Hematopoietic multipotent progenitor cell treated with erythropoietin and hydrocortisone succinate and interleukin-3 and kit ligand, for 6 days (in vitro differentiated cells): Measurements from ENCODE around the gene TMEM117.
"Not testable (repeated sequence)": the region's sequence is repeated elsewhere in the genome, so short reads cannot be mapped to it uniquely, and the experiment has no call there.

Source experiments
- DNase-seq: peaks from one replicate; pipeline ENCODE4 v3.0.0-alpha.2; 2015

Gene TMEM117

DNA sequence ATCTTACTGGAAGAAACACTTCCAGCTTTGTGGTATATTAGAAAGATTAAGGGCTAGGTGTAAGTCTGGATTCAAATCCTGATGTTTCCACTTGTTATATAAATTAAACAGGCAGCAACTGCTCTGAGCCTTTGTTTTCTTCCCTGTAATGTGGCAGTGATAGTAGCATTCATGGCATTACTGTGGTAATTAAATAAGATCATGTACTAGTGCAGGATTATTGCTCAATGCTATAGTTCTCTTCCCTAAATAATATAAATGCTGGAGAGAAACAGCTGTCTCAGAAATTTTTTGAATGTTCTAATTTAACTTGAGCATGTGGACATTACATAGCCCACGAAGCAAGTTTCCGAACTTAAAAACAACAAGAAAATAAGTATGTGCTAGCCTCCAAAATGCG is 5.4 kb downstream of the TMEM117 start:
- DNase-seq, result no peak

DNA sequence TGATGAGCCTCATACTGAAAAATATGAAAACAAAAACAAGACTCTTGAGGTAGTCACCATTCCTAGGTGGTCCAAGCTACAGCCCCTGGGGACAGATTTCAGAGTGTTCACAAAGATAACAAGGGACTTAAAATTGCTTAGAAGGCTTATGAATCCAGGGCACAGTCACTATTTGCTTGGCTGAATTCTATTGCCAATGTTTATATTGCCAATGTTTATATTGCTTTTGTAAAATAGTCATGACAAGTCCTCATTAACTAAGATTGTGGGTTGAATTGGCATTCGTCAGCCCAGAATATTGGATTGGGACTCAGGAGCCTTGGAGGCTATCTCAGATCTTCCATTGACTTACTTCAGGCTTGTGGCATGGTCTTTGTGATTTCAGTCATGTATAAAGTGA is 6.4 kb downstream of the TMEM117 start:
- no peak for DNase-seq

DNA sequence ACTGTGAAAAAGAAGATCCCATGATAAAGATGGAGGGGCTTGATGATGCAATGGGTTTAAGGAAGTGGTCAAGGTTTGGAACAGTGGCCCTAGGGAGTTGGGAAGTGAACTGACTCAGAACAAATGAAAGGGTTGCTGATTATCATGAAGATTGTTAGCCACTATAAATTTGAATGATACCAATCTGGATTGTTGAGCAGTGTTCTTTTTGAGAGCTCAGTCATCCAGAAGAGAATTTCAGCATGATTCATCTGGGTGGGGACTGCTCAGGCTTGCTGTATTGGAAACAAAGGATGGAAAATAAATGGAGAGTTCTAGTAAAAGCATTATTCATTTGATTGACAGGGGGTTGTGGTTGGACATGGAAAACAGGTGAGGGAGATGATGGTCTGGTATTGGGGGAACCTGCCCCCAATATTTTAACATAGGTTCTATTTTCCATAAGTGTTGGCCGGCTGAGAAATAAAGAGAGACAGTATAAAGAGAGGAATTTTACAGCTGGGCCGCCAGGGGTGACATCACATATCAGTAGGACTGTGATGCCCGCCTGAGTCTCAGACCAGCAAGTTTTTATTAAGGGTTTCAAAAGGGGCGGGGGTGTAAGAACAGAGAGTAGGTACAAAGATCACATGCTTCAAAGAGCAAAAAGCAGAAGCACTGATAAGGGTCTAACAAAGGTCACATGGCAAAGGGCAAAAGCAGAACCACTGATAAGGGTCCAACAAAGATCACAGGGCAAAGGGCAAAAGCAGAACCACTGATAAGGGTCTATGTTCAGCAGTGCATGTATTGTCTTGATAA is 11.7 kb downstream of the TMEM117 start:
- peak; percentile 27 for DNase-seq

DNA sequence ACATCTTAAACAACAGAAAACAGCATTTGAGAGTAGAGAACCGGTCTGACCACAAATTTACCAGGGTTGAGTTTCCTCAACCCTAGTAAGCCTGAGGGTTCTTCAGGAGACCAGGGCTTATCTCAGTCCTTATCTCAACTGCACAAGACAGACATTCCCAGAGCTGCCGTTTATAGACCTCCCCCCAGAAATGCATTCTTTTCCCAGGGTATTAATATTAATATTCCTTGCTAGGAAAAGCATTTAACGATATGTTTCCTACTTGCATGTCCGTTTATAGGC is 12.3 kb downstream of the TMEM117 start:
- DNase-seq, result peak; percentile 27

DNA sequence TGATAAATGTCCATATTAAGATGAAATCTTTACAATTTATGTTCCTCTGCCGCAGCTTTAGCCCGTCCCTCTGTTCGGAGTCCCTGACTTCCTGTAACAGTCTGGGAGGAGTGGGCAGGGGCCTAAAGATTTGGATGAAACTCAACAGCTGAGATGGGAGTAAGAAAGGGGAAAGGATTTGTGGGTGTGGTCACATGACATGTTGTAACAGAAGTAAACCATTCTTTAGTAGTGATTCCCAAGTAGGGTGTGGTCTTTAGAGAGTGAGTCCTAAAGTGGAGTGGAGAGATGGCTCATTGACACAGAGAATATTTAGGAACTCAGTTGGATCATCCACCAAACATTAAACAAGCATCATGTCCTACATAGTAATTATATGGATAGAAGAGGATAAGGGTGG is 12.9 kb downstream of the TMEM117 start:
- DNase-seq, result no peak

DNA sequence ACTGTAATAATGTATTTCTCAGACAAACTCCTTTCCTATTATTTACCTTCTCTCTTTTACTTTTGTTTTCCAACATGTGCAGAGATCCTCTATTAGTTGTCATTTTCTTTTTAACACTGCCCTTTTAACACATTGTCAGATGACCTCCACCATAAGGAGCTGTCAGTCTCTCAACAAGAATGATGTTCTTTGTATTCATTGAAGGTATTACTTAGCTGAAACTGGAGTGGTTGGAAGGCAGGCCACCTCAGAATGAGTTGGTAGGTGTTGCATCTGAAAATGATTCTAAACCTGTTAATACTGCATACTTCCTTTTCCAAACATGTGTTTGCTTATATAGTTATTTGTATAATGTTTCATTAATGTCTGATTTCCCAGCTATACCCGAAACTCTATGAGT is 16.9 kb downstream of the TMEM117 start:
- DNase-seq, result no peak

DNA sequence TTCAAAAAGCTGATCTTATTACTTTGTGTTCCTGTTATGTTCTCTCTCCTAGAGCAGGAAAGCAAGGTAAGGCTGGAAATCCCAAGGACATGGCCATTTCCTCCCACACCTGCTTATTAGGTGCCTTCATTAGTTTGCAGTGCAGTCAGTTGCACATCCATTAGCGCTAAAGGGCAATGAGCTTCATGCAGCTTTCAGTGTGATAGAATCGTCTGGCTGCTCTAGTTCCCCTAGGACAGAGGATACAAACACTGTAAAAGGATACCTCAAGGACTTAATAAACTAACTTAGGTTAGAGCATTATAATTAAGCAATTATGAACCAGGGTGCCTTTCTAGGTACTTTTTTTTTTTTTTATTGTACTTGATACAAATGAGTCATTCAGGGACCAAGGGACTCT is 21.1 kb downstream of the TMEM117 start:
- no peak for DNase-seq

DNA sequence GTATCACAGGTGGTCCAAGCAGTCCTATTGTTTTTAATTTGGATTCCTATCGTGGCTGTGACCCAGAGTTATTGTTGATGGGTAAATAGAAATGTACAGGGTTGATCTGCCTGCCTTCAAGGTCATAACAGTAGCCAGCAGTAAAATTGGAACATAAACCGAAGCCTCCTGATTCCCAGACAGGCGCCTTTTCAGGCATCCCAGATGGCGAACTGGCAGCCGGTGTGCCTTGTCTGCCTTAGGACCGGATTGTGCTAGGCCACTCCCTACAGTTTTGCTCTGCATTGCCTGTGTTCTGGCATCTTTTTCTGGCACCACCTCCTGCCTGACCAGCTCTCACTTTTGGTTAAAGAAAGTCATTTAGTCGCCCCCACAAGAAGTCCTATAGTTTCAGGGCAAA is 22.2 kb downstream of the TMEM117 start:
- no peak for DNase-seq

DNA sequence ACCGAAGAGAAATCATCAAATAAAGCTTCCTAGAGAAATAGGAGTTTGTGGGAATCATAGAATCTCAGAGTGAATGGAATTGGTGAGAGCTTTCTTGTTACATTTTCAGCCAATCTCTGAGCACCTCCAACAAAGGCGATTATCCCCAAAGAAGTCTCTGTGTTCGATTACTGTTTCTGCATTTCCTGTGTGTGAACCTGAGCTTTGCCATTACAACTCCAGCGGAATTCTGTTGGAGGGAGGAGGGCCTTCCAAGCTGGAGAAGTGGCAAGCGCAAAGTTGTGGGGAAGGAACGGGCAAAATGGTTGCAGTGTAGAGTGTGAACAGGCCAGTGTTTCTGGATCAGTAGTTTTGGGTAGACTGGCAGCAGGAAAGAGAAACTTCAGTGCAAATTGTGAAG is 23.1 kb downstream of the TMEM117 start:
- no peak for DNase-seq

DNA sequence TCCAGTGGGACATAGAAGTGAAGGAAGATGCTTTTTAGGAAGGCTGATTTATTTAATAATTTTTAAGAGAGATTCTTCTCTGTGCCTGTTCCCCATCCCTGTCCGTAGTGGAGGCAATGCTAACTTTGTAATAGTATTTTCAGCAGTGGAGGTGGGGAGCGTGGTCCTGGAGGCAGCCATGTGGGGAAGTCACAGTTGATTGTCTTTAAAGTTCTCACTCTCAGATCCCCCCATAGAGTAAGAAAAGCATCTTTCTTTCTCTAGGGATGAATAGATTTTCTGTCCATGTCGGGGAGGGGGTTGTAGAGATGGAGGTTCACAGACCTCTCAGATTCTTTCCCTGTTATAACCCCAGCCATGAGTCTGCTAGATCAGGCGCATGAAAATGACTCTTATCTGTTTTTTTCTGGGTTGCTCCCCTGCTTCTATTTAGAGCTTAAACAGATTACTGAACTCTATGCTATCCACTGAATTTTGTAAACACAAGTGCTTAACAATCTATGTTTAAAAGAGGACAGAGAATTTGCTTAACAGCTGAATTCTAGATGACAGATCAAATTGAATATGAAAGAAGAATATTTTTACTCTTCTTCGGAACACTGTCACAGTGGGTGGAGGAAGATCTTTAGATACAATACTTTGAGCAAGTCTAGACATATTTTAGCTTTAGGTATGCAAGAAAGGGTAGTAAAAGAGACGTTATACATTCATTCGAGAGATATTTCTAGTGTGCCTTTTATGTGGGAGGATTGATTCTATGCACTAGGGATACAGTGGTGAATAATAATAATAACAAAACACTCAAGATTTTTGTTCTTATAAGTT is 25.3 kb downstream of the TMEM117 start:
- no peak for DNase-seq

DNA sequence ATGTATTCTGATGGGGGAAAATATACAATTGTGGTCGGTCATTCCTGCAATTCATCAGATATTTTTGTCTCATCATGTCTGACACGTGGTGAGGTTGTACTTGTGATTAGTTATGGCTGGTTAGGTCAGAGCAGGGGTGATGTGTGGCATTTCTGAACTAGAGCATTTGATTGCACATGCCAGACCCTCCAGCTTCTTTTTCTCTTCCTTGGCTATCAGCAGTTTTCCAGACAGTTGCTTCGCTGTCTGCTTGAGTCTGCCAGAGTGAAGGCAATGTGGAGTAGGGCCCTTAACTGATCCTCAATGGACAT is 25.9 kb downstream of the TMEM117 start:
- DNase-seq, result no peak

DNA sequence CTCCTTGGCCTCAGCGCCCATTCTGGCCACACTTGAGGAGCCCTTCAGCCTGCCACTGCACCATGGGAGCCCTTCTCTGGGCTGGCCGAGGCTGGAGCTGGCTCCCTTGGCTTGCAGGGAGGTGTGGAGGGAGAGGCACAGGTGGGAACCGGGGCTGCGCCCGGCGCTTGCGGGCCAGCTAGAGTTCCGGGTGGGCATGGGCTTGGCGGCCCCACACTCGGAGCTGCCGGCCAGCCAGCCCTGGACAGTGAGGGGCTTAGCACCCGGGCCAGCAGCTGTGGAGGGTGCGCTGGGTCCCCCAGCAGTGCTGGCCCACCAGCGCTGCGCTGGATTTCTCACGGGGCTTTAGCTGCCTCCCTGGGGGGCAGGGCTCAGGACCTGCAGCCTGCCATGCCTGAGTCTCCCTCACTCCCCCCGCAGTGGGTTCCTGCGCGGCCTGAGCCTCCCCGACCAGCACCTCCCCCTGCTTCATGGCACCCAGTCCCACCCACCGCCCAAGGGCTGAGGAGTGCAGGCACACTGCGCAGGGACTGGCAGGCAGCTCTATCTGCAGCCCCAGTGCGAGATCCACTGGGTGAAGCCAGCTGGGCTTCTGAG is 28.0 kb downstream of the TMEM117 start:
- no peak for DNase-seq

DNA sequence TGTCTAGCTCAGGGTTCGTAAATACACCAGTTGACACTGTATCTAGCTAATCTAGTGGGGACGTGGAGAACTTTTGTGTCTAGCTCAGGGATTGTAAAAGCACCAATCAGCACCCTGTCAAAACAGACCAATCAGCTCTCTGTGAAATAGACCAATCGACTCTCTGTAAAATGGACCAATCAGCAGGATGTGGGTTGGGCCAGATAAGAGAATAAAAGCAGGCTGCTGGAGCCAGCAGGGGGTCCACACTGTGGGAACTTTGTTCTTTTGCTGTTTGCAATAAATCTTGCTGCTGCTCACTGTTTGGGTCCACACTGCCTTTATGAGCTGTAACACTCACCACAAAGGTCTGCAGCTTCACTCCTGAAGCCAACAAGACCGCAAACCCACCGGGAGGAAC is 28.7 kb downstream of the TMEM117 start:
- not testable (repeated sequence) for DNase-seq

DNA sequence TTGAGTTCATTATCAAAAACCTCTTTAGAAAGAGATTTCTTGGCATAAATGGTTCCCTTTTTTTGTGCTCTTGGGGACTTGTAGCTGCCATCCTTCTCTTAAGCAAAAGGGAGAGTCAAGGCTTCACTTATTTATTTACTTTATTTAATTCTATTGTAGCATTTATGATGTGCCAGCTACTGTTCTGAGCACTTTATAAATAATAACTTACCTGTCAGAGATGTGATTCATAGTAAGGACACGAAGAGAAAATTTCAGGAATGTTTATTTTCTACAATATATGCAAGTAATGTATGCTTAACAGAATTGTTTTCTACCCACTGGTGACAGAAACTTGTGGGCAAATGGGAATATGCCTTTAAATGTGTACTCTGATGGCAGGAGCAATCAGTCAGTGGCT is 33.3 kb downstream of the TMEM117 start:
- DNase-seq, result no peak

DNA sequence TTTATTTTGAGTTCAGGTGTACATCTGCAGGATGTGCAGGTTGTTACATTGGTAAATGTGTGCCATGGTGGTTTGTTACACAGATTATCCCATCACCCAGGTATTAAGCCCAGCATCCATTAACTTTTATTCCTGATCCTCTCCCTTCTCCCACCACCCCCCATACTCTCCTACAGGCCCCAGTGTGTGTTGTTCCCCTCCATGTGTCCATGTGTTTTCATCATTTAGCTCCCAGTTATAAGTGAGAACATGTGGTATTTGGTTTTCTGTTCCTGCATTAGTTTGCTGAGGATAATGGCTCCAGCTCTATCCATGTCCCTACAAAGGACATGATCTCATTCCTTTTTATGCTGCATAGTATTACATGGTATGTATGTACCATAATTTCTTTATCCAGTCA is 33.9 kb downstream of the TMEM117 start:
- DNase-seq, result not testable (repeated sequence)

DNA sequence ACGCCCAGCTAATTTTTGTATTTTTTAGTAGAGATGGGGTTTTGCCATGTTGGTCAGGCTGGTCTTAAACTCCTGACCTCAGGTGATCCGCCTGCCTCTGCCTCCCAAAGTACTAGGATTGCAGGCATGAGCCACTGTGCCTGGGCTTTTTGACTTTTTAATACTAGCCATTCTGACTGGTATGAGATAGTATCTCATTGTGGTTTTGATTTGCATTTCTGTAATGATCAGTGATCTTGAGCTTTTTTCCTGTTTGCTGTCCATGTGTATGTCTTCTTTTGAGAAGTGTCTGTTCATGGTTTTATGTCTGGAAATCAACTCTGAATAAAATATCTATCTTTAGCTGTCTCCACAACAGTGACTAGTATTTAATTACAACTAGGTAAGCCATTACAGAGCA is 35.4 kb downstream of the TMEM117 start:
- not testable (repeated sequence) for DNase-seq

DNA sequence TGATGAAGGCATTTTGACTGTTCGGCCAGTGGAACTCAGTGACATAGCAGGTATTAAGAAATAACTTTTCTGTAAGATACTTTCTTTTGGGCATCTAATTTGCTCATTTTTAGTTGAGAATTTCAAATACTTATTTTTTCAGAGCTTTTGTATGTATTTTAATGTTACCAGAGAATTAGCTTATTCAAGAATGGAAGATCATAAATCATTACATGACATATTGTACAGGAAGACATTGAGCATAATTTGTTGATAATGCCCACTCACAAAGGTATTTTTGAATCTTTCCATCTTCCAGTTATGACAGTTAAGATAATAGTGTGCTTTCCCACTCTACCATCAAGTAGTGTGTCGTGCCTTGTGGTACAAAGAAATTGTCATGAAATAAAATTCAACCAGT is 36.5 kb downstream of the TMEM117 start:
- DNase-seq, result no peak

DNA sequence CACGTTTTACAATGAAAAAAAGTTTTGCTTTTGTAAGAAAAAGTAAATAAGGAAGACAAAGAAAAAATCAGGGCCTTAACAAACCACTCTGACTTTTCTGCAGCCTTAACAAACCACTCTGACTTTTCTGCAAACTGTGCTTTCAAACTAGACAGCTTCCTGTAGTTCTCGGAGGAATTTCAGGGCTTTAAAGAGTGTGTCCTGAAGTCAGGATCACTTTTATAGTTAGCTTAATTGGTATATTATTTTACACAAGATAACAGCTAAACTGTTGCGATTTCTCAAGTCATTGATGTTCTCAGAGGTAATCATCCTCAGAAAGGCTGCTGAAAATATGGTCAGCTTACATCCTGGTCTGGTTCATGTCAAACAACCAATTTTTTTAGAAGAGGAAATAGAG is 42.2 kb downstream of the TMEM117 start:
- no peak for DNase-seq

DNA sequence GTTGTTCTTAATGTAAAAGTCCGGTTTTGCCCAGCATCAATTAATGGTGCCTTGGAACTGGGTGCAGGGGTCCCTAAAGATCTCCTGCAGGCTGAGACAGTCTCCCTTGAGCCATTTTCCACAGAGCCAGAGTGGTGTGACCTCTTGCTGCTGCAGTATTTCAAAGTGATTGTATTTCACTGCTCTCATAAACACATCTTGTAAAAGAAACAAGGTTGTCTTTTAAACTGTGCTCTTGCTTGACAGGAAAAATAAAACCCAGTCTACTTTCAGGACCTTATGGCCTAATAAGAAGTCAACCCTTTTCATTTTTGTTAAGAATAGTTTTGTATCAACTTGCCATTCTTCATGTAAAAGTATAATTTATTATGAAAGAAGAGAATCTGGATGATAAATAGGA is 44.7 kb downstream of the TMEM117 start:
- DNase-seq, result no peak

DNA sequence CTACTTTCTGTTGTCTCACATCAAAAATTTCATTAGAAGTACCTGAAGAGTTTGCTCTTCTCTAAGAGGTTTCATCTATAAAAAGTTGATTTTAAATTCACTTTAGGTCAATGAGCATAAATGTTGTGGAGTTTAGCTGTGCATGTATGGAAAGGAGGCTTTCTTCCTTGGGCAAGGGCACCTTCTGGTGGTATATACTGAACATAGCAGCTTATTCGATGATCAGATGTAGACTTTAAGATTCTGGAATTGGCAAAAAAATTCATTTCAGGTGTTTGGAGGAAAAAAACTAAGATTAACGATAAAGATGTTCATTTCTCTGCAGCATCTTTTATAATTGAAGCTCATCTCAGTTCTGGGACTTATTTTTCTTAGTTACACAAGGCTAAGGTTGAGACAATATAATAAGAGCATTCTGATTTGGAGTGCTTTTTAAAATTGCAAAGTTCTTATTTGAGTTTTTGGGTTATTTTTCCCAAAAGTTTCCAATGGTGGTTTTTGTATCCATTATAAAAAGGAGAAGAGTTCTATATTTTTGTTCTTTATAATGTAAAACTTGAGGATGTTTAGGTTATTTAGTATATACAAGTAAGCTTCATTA is 46.8 kb downstream of the TMEM117 start:
- DNase-seq, result peak; percentile 86

DNA sequence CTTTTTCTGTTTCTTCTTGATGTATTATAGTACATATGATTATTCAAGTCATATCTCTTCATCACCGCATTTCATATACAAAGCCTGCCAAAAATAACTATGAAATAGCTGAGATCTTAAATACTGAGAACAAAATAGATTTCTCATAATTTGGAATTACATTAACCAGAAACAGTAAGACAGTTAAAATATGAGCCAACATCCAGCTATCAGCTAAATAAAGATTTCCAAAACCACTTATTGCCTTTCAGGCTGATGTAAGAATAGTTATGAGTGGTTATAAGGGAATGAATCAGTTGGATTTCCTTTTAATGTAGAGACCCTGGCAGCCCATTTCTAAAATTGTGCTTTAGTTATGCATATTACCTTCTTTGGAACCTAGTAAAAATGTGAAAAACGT is 47.4 kb downstream of the TMEM117 start:
- no peak for DNase-seq

DNA sequence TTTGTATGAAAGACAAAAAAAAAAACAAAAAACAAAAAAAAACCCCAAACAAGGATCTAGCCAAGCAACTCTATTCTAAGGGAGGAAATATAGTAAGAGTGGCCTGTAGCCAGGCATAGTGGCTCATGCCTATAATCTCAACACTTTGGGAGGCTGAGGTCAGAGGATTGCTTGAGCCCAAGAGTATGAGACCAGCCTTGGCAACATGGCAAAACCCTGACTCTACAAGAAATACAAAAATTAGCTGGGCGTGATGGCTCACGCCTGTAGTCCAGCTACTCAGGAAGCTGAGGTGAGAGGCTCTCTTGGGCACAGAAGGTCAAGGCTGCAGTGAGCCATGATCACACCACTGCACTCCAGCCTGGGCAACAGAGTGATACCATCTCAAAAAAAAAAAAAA is 47.9 kb downstream of the TMEM117 start:
- no peak for DNase-seq

DNA sequence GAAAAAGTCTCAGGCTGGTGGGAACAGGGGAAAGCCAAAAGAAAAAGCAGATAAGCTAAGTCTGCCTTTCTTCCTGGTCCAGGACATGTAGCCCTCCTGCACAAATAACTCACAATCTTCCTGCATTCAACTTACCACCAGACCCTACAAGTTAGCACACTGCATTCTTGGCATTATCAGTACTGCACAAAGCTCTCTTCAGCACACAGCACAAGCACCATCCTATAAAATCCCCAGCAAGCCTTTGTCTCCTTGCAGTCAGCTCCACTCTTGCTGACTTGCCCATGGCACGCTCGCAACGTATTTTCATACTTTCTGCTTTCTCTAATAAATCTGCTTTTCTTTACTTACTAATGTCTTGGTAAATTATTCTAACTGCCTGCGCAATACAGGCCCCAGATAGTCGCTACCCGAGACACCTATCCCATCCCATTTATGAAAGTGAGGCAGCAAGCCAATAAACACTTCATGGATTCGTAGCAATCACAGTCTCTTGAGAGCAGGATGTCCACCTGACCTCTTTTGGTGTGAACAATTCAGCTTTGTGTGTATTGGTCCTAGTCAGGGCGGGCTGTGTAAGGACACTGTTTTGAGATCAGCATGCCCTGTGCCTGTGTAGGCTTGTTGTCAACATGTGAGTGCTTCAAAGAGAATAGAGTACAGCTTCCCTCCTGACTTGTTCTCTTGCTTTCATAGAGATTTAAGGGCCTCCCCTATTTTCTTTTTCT is 49.0 kb downstream of the TMEM117 start:
- DNase-seq, result no peak
